Cardiac fibroblast (primary cell): ENCODE results near the gene MICU2.

Experiments
- DNase-seq, 2 donors: peaks; one replicate each; pipeline versions ENCODE4 v3.0.0 to v3.0.0-alpha.2; 2010; ENCODE audit warnings: low read depth in 2 of 2
- H3K4me3 ChIP-seq, 2 donors: replicated peaks in 1 of 2; 1 replicate in 1 of 2; 2 replicates in 1 of 2; pipeline ENCODE4 v1.5.1; 2011; ENCODE audit warnings: low read depth in 2 of 2, low read length in 2 of 2, mild to moderate bottlenecking in 2 of 2, moderate library complexity in 1 of 2
- TF ChIP-seq, protein P1 (sequence below): IDR thresholded peaks from one replicate; pipeline ENCODE4 v1.5.1; 2011; ENCODE audit warnings: low read depth, mild to moderate bottlenecking, low read length, inconsistent platforms

The MICU2 gene

DNA sequence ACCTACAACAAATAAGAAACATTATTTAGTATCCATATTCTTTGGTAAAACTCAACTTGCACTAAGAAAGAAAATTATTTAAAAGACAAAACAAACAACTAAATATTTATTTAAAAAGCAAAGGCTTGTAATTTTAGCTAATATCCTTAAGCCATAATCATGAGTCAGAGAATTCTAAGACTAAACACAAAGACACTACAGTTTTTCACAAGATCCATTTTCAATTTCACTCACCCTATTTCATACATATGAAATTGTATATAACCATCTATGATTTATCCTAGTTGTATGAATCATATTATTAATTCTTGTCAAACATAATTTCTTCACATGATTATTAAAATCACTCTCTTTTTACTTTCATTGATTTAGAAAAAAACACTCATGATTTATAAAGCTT lies 64.3 kb downstream of the MICU2 start:
- no peak overlapping the region for H3K4me3 ChIP-seq
- no peak for DNase-seq
- TF ChIP-seq, protein P1, sequence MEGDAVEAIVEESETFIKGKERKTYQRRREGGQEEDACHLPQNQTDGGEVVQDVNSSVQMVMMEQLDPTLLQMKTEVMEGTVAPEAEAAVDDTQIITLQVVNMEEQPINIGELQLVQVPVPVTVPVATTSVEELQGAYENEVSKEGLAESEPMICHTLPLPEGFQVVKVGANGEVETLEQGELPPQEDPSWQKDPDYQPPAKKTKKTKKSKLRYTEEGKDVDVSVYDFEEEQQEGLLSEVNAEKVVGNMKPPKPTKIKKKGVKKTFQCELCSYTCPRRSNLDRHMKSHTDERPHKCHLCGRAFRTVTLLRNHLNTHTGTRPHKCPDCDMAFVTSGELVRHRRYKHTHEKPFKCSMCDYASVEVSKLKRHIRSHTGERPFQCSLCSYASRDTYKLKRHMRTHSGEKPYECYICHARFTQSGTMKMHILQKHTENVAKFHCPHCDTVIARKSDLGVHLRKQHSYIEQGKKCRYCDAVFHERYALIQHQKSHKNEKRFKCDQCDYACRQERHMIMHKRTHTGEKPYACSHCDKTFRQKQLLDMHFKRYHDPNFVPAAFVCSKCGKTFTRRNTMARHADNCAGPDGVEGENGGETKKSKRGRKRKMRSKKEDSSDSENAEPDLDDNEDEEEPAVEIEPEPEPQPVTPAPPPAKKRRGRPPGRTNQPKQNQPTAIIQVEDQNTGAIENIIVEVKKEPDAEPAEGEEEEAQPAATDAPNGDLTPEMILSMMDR, result no peak

DNA sequence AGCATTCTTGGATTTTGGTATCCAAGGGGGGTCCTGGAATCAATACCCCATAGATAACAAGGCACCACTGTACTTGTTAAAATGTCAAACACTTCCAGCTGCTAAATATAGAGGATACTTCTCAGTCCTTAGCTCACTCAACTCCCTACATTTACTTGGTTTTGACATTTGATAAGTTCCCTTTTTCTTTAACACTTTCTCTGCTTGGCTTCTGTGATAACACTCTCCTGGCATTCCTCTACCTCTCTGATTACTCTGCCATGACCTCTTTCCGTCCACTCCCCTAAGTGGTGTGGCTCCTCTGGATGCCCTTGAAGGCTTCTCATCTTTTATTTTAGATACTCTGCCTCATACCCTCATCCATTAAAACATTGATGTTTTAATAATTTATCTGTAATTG lies 65.2 kb downstream of the MICU2 start:
- DNase-seq, result no peak

DNA sequence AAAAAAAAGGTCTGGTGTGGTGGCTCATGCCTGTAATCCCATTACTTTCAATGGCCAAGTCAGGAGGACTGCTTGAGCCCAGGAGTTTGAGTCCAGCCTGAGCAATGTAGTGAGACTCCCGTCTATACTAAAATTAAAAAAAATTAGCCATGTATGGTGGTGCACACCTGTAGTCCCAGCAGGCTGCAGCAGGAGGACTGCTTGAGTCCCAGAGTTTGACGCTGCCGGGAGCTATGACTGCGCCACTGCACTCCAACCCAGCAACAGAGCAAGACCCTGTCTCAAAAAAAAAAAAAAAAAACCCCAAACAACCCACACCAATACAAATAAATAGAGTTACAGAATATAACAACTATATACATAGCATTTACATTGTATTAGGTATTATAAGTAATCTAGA lies 65.7 kb downstream of the MICU2 start:
- no peak overlapping the region for H3K4me3 ChIP-seq
- TF ChIP-seq, protein P1, result no peak
- no peak for DNase-seq

More for the DNA sequence above, 65.2 kb downstream of the MICU2 start:
- no peak overlapping the region for H3K4me3 ChIP-seq
- TF ChIP-seq, protein P1, result no peak

DNA sequence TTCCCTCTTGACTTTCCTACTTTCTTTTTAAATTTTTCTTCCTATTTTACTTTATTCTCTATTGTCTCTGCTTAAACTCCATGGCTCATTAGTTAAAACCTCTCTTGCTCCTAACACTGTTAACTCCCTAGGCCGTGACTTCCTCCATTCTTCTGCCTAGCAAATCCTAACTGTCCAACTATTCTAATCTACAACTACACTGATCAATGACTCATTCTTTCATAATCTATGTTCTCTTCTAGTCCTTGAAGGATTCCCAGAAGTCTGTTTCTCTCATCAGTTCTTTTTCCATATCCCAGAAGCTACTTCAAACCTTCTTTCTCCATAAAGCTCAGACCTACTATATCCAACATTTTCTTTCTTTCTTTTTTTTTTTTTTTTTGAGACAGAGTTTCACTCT lies 66.9 kb downstream of the MICU2 start:
- DNase-seq, result peak; percentile 21 to 52
- TF ChIP-seq, protein P1, result no peak
- H3K4me3 ChIP-seq, result no peak overlapping the region

DNA sequence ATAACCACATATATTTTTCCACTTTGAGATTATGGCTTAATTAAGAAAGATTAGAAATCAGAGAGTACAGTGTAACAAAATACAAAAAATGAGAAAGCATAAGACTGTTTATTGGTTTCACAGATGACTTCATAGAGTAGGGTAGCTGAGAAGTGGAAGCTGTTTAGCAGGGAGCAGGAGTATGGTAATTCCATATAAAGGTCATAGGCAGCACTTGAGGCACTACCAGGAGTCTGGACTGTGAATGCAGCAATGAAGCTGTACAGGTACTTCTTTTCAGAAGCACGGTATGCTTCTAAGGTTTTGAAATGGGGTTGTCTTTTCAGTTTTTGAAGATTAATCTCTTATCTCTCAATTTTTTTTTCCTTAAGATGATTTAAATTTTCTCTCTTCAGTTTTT lies 69.2 kb downstream of the MICU2 start:
- TF ChIP-seq, protein P1, result no peak
- H3K4me3 ChIP-seq, result no peak overlapping the region
- no peak for DNase-seq

DNA sequence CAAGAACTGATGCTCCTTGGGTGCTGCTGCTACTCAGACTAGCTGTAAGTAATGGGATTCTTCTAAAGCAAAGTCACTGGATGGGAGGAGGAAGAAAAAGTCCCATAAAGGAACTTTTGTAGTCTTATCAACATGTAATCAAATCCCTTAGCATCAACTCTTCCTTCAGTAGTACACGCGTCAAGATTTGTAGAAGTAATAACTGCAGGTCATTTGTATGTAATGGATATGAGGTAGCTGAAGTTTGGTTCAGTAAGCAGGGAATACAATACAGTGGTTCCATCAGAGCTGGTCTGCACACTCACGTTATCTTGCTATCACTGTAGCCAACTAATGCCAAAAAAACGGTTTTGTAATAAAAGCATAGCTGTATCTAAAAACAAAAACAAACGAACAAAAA lies 72.5 kb downstream of the MICU2 start:
- no peak overlapping the region for H3K4me3 ChIP-seq
- DNase-seq, result no peak
- TF ChIP-seq, protein P1, result no peak

DNA sequence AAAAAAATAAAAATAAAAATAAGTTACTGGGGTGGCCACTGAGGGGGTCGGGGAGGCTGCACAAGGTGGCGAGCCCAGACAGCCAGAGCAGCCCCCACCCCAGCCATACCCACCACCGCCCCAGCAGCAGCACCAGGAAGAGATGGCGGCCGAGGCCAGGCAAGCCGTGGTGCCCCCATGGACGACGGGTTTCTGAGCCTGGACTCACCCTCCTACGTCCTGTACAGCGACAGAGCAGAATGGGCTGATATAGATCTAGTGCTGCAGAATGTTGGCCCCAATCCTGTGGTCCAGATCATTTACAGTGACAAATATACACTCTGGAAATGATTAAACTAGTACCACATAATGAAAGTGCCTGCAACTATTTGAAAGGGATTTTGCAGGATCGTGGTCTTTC lies 73.3 kb downstream of the MICU2 start:
- DNase-seq, result no peak
- H3K4me3 ChIP-seq, result no peak overlapping the region
- TF ChIP-seq, protein P1, result no peak
